WERI-Rb-1 (cell line): Measurements from ENCODE around the gene ST3GAL3.

ENCODE experiments used
- DNase-seq: peaks from one replicate; pipeline ENCODE4 v3.0.0-alpha.2; 2020
- H3K27ac ChIP-seq: fragments of 250-450 bp; sonication (Bioruptor Pico); 2 replicates; pipeline ENCODE4 v1.5.1; 2020; ENCODE audit warnings: mild to moderate bottlenecking, moderate library complexity
- H3K27me3 ChIP-seq: fragments of 250-450 bp; sonication (Bioruptor Pico); 2 replicates; pipeline ENCODE4 v1.5.1; 2021; ENCODE audit warnings: mild to moderate bottlenecking, low read depth, moderate library complexity; ENCODE audit not compliant: insufficient read depth, severe bottlenecking
- H3K36me3 ChIP-seq: fragments of 250-450 bp; sonication (Bioruptor Pico); 2 replicates; pipeline ENCODE4 v1.5.1; 2020; ENCODE audit warnings: mild to moderate bottlenecking, moderate library complexity
- H3K4me3 ChIP-seq: 2 replicates; pipeline ENCODE4 v1.5.1; 2011; ENCODE audit warnings: low read depth, mild to moderate bottlenecking, control low read depth, low read length
- H3K9me3 ChIP-seq: fragments of 250-450 bp; sonication (Bioruptor Pico); 2 replicates; pipeline ENCODE4 v1.5.1; 2021; ENCODE audit warnings: mild to moderate bottlenecking, moderate library complexity; ENCODE audit not compliant: severe bottlenecking
- CTCF ChIP-seq: IDR thresholded peaks from 2 replicates; pipeline ENCODE4 v1.5.1; 2011; ENCODE audit warnings: low read depth, mild to moderate bottlenecking, control low read depth, inconsistent platforms, low read length

Gene ST3GAL3

DNA sequence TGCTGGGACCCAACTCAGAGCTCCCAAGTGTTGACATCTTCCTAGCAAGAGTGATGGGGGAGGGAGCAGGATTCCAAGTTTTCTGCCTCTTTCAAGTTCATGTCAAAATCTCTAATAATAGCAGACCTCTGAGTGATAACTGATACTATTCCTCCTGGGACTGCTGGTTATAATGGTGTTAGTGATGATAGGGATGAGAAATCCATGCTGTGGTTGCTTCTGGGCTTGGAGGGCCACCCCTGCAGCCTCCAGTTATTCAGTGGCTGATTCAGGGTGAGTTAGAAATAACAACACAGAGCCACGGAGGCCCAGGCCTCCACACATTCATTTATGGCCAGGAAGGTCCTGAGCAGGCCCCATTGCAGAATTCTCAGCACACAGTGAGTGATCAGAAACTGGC lies 185.7 kb downstream of the ST3GAL3 start:
- no peaks in the 10 kb centered on the region for H3K9me3 ChIP-seq
- H3K36me3 ChIP-seq = no peaks in the 10 kb centered on the region
- TF ChIP-seq CTCF = no peak
- H3K27me3 ChIP-seq = no peaks in the 10 kb centered on the region
- H3K4me3 ChIP-seq = no peak overlapping the region
- no peak overlapping the region for H3K27ac ChIP-seq
- DNase-seq = no peak

DNA sequence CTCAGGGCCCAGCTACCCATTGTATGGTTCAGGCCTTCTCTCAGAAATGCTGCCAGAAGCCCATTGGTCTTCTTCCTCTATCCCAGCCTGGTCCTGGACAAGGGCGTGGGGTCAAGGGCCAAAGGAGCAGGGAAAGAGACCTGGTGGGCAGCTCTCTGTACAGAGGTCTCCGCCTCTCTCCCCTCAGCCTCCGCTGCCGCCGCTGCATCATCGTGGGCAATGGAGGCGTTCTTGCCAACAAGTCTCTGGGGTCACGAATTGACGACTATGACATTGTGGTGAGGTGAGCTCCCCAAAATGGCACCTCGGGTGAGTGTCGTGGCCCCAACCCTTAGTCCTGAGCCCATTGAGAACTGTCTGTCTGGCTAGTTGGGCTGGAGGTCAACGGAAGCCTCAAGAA lies 191.6 kb downstream of the ST3GAL3 start:
- Histone ChIP-seq H3K9me3 (no peaks in the 10 kb centered on the region), H3K36me3 (no peaks in the 10 kb centered on the region)
- no peak for TF ChIP-seq CTCF

DNA sequence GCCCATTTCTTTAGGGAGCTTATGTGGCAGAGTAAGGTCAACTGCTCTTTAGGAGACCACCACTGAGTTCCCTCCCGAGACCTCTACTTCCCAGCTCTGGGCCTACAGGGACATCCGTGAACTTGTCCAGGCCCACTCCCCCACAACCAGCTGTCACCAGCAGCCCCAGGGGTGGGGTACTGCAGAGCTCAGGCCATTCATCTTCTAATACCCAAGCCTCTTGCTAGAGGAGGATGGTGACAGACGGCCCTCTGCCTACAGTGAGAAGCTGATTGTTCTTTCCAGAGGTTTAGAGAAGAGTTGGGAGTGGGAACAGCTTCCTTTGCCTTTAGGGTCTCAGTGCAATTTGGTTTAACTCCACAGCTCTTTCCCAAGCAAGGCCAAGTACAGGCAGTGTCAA lies 193.1 kb downstream of the ST3GAL3 start:
- H3K36me3 ChIP-seq = no peaks in the 10 kb centered on the region
- no peak for TF ChIP-seq CTCF
- DNase-seq = peak; percentile 55

More for the DNA sequence above, 191.6 kb downstream of the ST3GAL3 start:
- Histone ChIP-seq H3K27me3 (no peaks in the 10 kb centered on the region), H3K27ac (no peak overlapping the region), H3K4me3 (no peak overlapping the region)
- no peak for DNase-seq

DNA sequence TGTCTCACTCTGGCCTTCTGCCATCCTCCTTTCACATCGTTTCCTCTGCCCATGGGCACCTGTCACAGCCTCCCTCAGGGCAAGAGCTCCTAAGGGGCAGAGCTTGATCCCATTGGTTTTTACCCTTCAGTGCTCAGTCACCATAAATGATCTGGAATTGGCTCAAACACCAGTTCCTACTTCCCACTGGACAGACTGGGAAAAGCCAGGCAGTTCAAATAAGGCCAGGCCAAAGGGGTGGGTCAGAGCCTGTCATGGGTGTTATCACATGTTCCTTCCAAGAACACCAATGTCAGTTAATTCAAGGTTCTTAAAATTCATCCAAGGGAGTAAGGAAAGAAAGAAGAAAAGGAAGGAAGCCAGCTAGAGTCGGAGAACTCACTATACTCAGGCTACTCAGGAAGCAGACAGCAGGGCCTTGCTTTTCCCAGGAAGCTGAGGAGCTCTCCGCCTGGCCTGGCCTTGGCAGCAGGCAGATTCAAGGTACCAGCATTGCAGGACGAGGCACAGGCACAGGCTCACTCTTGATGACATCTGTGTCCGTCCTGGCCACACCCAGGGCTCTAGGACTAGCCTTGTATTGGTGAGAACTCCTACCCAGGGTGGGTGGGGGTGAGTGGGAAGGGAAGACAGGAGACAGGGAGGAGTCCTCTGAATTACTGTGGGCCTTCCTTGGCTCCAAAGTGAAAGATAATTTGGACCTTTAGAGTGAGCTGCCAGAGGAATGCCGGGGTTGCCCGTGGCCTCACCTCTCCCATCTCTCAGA lies 194.0 kb downstream of the ST3GAL3 start:
- Histone ChIP-seq H3K27me3 (no peaks in the 10 kb centered on the region), H3K36me3 (no peaks in the 10 kb centered on the region), H3K27ac (no peak overlapping the region), H3K4me3 (no peak overlapping the region), H3K9me3 (no peaks in the 10 kb centered on the region)
- no peak for TF ChIP-seq CTCF
- no peak for DNase-seq

More for the DNA sequence above, 193.1 kb downstream of the ST3GAL3 start:
- Histone ChIP-seq H3K4me3 (no peak overlapping the region), H3K27me3 (no peaks in the 10 kb centered on the region), H3K27ac (no peak overlapping the region), H3K9me3 (no peaks in the 10 kb centered on the region)

DNA sequence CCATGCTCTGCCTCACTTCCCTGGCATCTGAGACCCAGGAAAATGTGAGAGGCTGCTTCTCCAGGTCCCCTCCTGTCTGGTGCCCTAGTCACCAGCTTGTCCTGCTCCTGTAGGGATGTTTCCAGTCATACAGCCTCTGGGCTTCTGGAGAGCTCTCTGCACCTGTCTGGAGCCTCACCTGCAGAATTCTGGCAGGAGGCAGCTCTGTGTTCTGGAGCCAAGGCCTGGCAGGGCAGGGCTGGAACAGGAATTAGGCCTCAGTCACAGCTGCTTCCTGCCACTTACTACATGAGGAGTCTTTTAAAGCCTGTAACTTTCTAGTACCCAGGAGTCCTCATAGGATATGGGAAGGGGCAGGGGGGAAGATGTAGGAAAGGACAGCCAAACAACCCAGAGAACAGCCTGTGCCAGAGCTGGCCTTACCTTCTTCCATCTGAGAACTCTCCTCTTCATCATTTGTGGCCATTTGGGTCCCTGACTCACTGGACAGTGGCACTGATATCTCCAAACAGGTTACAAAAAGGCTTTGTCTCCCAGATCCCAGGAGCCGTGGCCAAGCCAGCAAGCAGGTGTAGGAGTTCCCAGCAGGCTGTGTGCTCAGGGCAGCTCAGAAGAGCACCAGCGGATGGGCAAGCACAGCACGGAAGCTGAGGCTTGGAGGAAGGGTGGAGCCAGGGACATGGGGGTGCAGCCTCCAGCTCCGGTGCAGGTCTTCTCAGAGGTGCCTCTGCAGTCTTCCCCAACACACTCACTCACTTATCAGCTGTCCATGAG lies 194.9 kb downstream of the ST3GAL3 start:
- Histone ChIP-seq H3K4me3 (no peak overlapping the region), H3K27ac (no peak overlapping the region), H3K9me3 (no peaks in the 10 kb centered on the region), H3K27me3 (no peaks in the 10 kb centered on the region), H3K36me3 (no peaks in the 10 kb centered on the region)
- no peak for DNase-seq
- no peak for TF ChIP-seq CTCF
